Measurements from ENCODE around the gene HPS1. TPM values are rescaled to one million over a fixed set of nuclear protein-coding genes. Genes with fewer than 3 reads are reported as not detected.

The HPS1 gene
- total and polyA plus RNA-seq, 2 of the 4 experiments (the other 2 are of a cell fraction): 14.0 to 55.2 TPM

DNA sequence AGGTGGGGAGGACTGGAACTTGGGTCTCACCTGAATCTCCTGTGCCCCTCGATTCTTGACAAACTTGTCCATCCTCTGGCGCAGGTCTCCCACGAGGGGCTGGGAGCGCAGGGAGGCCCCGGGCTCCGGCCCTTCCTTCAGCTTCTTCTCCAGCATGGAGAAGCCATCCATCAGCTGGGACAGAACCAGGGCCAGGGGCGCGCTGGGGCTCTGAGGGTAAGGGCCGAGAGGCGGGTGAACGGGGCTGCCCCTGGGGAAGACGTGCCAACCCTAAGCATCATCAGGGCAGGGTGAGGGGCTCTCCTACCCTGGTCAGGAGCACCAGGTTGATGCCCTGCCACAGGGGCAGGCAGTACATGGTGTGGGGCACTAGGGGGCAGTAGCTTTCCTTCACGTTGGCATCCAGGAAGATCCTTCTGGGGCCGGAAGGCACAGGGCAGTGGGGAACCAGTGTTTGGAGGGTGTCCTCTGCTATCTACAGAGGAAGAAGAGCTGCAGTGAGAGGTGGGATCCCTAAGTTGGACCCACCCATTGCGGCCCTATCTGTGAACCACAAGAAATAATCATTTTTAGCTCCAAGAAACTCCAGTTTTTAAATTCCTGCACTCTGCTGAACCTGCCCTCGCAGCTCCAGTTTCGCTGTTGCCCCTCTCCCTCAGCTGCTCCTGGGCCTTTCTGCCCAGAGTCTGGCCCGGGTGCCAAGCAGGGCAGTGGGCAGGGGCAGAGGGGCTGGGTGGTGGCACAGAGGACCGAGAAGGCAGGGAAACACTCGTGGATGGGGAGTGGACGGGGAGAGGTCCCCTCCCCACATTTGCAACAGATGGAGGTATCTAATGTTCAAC, 21.0 kb downstream of the HPS1 start:
- Histone ChIP-seq H3K56ac (ENCODE audit: extremely low read depth, insufficient read depth, low read length) (no peak overlapping the region), H4K5ac (ENCODE audit: low read depth, low read length) (no peak overlapping the region), H3K9me3 (ENCODE audit: control insufficient read depth, insufficient read depth, low read length) (no peaks in the 10 kb centered on the region), H2BK15ac (ENCODE audit: low read depth, low read length) (no peak overlapping the region), H2BK20ac (ENCODE audit: low read depth, low read length) (no peak overlapping the region), H3K79me1 (ENCODE audit: low read depth in 1 of 2, low read length in 2 of 2) (no peaks in the 10 kb centered on the region), H3K4me1 (ENCODE audit: control insufficient read depth, insufficient read depth, low read length) (no peaks in the 10 kb centered on the region), H3K4ac (ENCODE audit: low read depth, low read length) (no peak overlapping the region), H3K4me3 (ENCODE audit: insufficient read depth, low read depth, low read length) (no peak overlapping the region), H3K18ac (ENCODE audit: low read depth, low read length) (no peak overlapping the region), H4K8ac (ENCODE audit: low read depth in 2 of 2, low read length in 2 of 2) (no peak overlapping the region), H2AK5ac (ENCODE audit: low read depth, low read length) (no peak overlapping the region), H4K20me1 (ENCODE audit: insufficient read depth, low read length) (no peaks in the 10 kb centered on the region), H2BK5ac (ENCODE audit: low read depth, low read length, poor library complexity, severe bottlenecking) (no peak overlapping the region), H2AFZ (replicated peaks; ENCODE audit: low read length, poor library complexity) (peak overlapping the region; percentile 73), H3K9me1 (ENCODE audit: insufficient read depth, low read length) (no peaks in the 10 kb centered on the region), H3K4me2 (ENCODE audit: low read depth, low read length) (no peak overlapping the region), H3K9ac (ENCODE audit: low read depth, low read length) (no peak overlapping the region), H3K14ac (replicated peaks; ENCODE audit: low read depth, low read length) (no peak overlapping the region), H2BK120ac (ENCODE audit: low read depth, low read length) (no peak overlapping the region), H3K36me3 (ENCODE audit: control insufficient read depth, insufficient read depth, low read length) (peaks cover 37% of the 10 kb centered on the region), H3K27me3 (ENCODE audit: control insufficient read depth, insufficient read depth, low read length) (no peaks in the 10 kb centered on the region), H2AK9ac (replicated peaks; ENCODE audit: low read depth, low read length, poor library complexity) (no peak overlapping the region), H4K91ac (ENCODE audit: insufficient read depth, low read depth, low read length) (no peak overlapping the region), H3K27ac (ENCODE audit: insufficient read depth, low read length) (no peak overlapping the region), H3K23ac (ENCODE audit: low read depth, low read length) (no peak overlapping the region)
- in situ Hi-C loops (cut with MboI; ENCODE audit: low sequenced_read_pairs): no loop called here
- TF ChIP-seq, protein P1, sequence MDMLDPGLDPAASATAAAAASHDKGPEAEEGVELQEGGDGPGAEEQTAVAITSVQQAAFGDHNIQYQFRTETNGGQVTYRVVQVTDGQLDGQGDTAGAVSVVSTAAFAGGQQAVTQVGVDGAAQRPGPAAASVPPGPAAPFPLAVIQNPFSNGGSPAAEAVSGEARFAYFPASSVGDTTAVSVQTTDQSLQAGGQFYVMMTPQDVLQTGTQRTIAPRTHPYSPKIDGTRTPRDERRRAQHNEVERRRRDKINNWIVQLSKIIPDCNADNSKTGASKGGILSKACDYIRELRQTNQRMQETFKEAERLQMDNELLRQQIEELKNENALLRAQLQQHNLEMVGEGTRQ (IDR thresholded peaks at IDR 0.05; ENCODE audit: low read depth, low read length): no peak
- TF ChIP-seq POLR2A (IDR thresholded peaks at IDR 0.05; ENCODE audit: low read depth, low read length) (no peak), SMC3 (IDR thresholded peaks at IDR 0.05; ENCODE audit: low read depth, low read length) (peak; percentile 38), FOS (IDR thresholded peaks at IDR 0.05; ENCODE audit: low read depth, low read length) (no peak), CTCF (conservative IDR thresholded peaks at IDR 0.05; ENCODE audit: low read depth, low read length) (peak; percentile 58), RAD21 (IDR thresholded peaks at IDR 0.05; ENCODE audit: low read length) (peak; percentile 53)
- dilution Hi-C loops (cut with HindIII; ENCODE audit: low sequenced_read_pairs, unreplicated experiment): no loop called here
- 60% methylated on average over 3 of the region's 21 CpGs; no CpG with 5 or more reads in 1 of the 2 experiments for WGBS, 2 experiments (ENCODE audit: extremely low coverage in 2 of 2, insufficient read length in 1 of 2)
- ChIA-PET CTCF (interaction anchor here (0.5 to 1.2 kb wide), 7 partner anchors 9 to 688 kb away, joined by 3 to 7 read pairs (median 3); no protein-coding TSS in a partner anchor), POLR2A (ENCODE audit: unreplicated experiment) (interaction anchor here (0.7 kb wide), 1 partner anchor 13 kb away, joined by 3 read pairs; no protein-coding TSS in a partner anchor)
- BruUV-seq (replicated peaks): no TSS peak
- intact Hi-C loops (cut with micrococcal nuclease): no loop called here
- ATAC-seq (ENCODE audit: low read depth) (peak; percentile 87), DNase-seq (peak; percentile 26)

Measured in IMR-90 (cell line).